ENCODE measurements around the gene LRRIQ4.

LRRIQ4 gene

DNA sequence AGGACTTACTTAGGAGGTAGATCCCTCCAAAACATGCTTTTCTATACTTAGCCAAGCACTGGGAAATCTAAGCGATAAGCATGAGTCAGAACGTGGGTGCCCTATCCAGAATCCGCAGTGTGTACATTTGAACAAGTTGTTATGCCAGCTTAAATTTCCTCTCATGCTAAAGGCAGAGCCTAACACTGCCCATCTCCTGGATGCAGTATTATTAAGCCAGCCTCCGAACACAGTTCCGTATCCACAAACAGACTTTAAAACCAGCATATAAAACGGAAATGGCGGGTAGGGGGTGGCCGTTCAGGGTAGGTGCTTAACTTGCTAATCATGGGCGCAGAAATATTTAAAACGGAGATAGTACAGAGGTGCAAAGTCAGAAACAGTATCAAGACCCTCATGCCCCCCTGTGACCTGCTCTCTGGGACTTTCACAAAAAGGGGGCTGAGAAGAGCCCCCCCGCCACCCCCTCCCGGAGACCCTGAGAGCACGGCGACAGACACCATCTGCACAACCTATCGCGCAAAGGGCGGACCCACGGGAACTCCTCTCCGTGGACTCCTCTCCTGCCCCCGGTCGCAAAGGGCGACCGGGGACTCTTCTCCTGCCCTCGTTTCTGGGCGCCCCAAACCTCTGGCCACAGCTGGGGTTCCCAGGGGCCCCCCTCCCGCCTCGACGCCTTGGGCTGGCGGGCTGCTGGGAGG is 889 bp upstream of the LRRIQ4 start:
- DNase-seq, result peak; percentile 34

DNA sequence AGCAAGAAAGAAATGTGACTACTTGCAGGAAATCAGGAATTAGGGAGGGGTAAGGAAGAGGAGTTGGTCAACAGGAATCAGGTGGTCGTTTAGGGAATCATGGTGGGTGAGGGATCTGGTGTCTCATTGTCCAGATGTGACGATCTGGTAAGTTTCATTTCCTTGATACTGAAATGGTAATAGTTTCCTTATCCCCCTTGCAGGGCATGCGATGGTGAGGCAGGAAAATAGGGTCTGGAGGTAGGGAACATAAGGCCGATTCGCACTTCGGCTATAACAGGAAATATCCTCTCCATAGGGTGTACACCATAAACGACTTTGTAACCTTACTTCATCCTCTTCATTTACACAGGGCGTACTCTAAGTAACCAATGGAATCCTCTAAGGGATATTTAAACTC is 608 bp downstream of the LRRIQ4 start:
- DNase-seq, result no peak

DNA sequence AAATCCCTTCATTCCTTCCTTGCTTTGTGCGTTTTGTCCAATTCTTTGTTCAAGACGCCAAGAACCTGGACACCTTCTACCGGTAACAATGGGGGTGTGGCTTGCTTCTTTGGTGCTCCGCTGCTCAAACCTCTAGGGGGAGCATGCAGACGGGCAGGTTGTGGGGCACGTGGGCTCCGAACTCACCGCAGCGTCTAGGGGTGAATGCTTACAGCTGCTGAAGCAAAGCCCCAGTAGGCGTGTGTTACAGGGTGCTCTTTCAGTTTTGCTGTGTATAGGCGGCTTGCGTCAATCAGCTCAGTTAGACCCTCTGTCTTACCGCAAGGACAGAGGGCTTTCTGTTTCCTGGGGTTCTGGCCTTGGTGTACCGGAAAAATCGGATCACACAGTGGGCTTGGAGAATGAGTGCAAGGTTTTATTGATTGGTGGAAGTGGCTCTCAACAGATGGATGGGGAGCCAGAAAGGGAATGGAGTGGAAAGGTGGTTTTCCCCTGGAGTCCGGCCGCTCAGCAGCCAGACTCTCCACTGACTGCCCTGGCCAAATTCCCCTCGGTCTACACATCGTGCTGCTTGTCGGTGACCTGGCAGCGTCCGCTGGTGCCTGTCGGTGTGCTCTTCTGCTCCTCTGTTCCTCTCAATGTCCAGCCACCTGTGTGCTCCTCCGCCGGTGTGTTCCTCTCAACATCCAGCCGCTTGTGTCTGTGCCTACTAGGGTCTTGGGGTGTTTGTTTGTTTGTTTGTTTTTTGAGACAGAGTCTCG is 1.3 kb downstream of the LRRIQ4 start:
- DNase-seq, result peak; percentile 87

DNA sequence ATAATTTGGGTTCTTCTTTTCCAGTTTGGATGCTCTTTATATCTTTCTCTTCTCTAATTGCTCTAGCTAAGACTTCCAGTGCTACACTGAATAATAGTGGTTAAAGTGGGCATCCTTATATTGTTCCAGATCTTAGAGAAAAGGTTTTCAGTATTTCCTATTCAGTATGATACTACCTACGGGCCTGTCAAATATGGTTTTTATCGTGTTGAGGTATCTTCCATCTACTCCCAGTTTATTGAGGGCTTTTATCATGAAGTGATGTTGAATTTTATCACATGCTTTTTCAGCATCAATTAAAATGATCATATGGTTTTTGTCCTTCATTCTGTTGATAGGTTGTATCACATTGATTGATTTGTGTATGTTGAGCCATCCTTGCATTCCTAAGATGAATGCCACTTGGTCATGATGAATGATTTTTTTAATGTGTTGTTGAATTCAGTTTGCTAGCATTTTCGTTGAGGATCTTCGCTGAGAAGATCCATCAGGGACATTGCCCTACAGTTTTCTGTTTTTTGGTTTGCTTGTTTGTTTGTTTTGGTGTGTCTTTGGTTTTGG is 3.0 kb downstream of the LRRIQ4 start:
- DNase-seq, result no peak

DNA sequence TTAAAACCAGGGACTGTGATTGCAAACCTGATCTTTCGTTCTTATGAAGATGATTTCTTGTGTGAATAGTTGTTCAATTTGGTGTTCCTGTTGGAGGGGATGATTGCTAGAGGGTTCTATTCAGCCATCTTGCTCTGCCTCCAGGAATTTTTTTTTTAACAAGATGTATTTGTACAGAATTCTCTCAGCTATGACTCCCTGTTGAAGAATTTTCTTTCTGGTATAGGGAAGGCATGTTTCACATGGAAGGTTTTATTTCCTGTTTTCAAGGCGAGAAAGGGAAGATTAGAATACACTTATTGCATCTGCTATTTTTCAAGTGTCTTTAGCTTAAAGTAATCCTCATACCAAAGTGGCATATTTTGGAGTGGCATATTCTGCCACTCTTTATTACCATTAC is 5.6 kb downstream of the LRRIQ4 start:
- DNase-seq, result no peak

DNA sequence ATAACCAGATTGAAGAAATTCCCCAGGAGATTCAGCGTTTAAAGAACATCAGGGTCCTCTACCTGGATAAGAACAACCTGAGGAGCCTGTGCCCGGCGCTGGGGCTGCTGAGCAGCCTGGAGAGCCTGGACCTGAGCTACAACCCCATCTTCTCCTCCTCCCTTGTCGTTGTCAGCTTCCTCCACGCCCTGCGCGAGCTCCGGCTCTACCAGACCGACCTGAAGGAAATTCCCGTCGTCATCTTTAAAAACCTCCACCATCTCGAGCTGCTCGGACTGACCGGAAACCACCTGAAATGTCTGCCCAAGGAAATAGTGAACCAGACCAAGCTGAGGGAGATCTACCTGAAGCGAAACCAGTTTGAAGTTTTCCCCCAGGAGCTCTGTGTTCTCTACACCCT is 9.4 kb downstream of the LRRIQ4 start:
- peak; percentile 58 for DNase-seq

DNA sequence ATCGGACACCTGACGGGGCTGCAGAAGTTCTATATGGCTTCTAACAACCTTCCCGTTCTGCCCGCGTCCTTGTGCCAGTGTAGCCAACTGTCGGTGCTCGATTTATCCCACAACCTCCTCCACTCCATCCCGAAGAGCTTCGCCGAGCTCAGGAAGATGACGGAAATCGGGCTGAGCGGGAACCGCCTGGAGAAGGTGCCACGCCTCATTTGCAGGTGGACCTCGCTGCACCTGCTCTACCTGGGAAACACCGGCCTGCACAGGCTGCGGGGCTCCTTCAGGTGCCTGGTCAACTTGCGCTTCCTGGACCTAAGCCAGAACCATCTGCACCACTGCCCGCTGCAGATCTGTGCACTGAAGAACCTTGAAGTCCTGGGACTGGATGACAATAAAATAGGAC is 9.9 kb downstream of the LRRIQ4 start:
- DNase-seq, result peak; percentile 91

DNA sequence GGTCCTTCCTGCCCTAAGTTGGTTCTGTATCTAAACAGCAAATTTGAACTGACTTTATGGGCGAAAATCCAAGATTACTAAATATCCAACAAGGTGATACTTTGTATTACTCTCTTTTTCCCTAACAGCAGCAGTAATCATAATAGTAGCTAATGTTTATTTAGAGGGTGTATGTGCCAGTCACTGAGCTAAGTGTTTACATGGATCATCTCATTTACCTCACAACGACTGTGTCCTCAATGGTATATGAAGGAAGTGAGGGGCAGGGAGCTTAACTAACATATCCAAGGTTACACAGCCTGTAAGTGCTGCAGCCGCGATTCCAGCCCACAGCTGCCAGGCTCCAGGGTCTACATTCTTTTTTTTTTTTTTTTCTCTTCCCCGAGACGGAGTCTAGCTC is 10.3 kb downstream of the LRRIQ4 start:
- peak; percentile 34 for DNase-seq

DNA sequence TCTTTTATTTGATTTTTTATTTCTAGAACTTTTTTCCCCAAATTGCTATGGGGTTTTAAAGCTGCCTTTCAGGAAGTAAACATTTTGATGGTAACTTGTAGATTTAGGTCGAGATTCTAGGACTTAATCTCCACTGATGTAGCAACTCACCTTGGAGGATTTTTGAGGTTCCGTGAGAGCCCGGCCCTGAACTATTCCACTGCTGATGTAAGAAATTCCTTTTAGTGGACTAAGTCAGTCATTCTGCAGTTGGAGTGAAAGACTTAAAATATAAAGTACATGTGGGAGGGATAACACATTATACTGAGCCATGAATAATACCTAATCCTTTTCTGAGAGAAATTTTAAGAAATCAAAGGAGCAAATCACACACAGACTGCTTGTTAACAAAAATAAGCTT is 12.6 kb downstream of the LRRIQ4 start:
- no peak for DNase-seq

DNA sequence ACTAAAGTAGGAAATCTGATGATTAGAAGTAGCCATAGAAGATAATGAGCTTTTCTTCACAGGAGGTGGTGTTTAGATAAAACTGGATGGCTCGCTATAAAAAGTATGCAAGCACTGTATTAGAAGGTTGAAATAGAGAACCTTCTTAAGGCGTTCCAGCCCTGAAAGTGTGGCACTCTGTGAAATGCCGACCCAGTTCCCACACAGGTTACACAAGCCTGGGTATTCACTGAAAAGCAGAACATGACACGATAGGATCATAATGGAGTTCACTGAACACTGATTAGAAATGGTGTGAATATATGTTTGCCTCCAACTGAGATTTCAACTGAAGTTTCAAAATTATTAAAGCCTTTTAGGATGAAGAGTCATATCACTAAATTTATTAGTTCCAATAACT is 15.0 kb downstream of the LRRIQ4 start:
- DNase-seq, result no peak

DNA sequence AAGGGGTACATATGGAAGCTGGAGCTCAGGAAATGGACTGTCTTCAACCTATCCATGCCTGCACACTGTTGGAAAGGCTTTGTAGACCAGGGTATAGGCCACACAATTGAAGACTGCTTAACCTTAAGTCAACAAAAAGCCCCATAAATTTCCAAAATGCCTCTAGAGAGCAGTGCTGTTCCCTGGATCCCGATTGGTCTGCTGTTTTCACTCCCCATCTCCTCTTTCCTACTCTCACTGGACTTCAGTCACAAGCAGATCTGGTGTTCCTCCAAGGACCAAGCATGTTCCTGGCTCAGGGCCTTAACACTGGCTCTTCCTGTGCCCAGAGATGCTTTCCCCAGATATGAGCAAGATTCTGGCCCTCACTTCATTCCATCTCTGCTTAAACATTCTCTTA is 22.9 kb downstream of the LRRIQ4 start:
- no peak for DNase-seq

DNA sequence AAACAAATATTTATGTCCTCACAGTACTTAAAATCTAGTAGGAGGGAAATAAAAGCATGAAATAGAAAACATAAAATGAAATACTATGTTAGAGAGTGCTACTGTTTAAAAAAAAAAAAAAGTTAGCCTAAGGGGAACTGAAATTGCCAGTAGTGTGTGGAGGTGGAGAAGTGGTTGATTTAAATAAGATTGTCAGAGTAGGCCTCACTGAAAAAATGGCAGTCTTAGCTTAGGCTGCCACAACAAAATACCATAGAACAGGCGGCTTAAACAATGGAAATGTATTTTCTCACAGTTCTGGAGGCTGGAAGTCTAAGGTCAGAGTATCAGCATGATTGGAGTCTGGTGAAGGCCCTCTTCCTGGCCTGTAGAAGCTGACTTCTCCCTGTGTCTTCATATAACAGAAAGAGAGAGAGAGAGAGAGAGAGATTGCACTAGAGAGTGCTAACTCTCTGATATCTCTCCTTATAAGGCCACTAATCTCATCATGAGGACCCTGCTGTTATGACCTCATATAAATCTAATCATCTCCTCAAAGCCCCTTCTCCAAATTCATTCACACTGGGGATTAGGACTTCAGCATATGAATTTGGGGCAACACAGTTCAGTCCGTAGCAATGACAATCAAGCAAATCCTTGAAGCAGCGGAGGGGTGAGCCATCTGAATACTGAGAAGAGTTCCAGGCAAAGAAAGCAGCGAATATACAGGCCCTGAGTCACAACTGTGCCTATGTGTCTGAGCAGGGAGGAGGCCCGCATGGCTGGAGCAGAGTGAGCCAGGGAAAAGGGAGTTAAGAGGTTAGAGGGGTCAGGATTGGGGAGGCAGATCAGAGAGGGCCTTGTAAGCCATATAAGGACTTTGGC is 23.6 kb downstream of the LRRIQ4 start:
- DNase-seq, result no peak

DNA sequence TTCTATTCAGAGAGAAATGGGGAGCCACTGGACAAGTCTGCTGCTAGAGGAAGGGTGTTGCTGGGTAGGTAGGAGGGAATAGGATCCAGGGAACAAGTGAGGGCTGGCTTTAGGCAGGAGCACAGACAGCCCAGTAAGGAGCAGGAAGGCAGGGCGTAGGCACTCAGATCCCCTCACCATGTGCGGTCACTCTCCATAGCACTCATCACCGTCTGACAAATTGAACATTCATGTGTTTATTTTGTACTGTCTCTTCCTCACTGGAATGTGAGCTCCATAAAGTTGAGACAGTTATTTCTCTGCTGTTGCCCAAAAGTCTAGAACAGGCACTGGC is 24.2 kb downstream of the LRRIQ4 start:
- no peak for DNase-seq

DNA sequence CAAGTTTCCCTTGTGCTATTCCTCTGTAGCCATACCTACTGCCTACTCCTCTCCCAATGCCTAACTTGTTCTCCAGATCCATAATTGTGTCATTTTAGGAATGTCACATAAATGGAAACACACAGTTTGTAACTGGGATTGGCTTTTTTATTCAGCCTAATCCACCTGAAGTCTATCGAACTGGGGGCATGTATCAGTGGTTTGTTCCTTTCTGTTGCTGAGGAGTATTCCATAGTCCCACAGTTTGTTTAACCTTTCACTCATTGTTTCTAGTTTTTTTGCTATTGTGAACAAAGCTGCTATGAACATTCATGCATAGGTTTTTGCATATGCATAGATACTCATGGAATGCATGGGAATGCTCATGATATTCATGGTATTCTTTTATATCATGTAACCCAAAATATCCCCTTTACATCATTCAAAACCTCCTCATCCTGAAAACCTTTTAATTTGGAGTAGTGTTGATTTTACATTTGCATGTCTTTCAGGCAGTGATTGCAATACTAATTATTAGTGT is 25.9 kb downstream of the LRRIQ4 start:
- no peak for DNase-seq

DNA sequence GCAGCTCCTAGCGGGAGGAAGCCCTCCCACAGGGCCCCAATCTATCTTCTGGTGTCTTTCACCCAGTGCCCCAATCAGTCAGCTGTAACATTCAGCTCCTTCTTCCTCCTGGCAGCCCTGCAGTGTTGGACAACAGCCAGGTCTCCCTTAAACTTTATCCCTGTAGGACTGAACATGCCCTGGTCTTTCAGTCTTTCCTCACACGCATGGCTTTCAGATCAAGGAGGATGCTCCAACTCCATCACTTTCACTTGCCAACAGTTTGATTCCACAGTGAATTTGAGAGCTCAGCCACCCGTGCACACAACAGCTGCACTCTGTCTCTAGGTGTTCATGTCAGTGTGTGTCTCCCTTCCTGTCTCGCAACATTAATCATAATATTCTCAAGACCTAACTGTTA is 28.5 kb downstream of the LRRIQ4 start:
- DNase-seq, result no peak

DNA sequence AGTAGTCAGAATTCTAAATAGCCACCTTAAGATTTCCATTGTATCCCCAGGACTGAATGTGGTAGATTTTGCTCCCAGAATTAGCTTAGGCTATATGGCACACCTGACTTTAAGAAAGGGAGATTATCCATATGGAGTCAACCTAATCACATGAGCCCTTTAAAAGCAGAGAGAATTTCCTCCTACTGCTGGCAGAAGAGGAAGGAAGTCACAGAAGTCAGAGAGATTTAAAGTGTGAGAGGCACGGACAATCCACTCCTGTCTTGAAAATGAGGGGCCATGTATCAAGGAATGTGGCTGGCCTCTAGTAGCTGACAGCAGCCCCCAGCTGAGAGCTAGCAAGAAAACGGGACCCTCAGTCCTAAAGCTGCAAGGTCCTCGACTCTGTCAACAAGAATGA is 30.3 kb downstream of the LRRIQ4 start:
- DNase-seq, result no peak

DNA sequence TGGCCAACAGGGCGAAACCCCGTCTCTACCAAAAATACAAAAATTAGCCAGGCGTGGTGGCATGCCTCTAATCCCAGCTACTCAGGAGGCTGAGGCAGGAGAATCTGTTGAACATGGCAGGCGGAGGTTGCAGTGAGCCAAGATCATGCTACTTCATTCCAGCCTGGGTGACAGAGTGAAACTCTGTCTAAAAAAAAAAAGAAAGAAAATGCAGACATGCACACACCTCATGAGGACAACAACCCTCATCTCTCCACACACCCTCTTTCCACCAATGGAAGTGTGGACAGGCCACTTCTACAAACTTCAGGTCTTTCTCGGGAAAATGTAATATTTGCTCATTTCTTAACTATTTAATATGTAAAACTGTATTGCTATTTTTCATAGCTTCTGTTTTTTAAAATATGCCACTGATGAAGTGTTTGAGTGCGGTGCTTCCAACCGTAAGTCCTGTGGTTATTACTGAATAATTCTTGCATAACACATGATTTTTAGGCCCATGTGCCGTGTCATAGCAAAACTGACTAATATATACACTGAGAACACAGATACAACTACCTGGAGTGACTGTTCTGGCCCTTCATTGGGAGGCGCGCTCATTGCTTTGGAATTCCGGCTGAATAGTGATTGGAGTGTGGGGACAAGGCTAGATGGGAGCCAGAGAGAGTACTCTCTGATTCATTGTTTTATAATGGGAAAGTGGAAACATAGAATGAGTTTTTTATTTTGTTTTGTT is 34.0 kb downstream of the LRRIQ4 start:
- DNase-seq, result no peak

DNA sequence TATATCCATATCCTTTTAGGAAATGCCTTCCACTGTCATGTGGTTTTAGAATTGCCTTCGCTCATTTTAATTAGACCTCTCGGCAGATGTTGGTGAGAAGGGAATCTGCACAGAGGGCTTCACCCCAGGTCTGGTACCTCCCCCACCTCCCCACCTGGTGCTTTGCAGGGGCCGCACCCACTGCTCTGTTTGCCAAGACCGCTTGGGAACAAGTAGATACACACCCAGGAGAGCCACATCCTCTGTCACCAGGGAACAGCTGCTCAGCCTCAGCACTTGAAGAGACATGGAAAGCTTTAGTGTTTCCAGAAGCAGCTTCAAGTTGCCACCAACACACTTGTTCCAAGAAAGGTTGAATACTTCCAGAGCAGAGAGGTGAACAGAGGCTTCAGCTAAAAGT is 35.2 kb downstream of the LRRIQ4 start:
- DNase-seq, result peak; percentile 16

DNA sequence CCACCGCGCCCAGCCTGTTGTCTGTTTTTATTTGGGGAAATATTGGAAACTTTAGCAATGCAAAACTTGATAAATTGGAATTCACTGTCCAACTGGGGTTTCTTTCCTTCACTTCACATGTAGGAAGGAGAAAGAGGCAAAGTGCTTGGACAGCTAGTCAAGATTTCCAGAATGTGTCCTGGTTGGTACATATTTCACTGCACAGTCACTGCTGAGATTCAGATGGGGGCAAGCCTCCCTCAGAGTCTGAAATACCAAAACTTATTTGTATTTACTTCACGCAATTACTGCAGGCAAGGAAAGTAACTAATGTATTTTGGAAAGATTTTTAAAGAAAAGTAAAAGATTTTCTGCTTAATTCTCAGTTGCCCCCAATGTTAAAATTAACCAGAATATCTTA is 36.1 kb downstream of the LRRIQ4 start:
- no peak for DNase-seq

DNA sequence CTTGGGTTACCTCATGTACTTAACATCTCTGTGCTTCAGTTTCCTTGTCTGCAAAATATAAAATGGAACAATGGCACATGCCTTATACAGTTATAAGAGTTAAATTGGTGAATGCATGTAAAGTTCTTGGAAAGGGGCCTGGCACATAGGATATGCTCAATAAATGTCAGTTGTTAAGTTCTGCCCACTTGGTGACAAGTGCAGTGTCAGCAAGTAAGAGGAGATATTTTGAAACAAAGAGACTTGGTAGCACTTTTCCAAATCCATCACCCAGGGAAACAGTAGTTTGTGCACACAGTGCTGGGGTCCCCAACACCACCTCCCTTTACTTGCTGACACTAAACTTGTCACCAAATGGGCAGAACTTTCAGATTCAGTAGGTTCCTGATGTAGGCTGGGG is 37.9 kb downstream of the LRRIQ4 start:
- no peak for DNase-seq

DNA sequence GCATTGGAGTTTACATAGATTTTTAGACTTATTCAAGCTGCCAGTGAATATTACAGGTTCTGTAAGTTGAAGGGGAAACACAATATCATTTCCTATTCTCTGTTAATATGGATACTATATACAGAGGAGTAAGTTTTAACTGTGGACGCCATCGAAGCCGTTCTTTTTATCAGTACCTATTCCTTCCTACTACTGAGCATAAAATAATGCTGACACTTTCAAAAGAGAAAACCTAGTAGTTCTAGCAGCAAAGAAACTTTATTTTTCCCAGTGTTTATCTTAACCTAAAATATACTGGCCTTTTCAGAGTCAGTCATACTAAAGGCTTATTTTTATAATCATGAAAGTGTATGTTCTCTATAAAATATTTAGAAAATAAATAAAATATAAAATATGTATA is 42.8 kb downstream of the LRRIQ4 start:
- DNase-seq, result no peak

DNA sequence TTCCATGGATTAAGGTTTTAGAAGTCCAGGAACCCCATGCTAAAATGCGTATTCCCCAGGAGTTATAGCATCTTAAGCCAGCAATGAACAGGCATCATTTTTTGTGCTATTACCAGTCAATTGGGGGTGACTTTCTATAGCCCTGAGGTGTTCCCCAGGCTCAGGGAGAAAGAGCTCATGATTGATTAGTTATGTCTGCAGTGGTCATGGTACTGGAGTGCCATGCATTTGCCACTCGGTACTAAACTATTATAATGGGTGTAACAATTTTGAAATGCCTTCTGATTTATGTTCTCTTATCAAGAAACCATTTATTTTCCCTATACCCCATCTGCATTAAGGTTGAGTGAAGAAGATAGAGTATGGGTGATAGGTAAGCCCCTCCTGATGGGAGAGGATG is 45.1 kb downstream of the LRRIQ4 start:
- no peak for DNase-seq

DNA sequence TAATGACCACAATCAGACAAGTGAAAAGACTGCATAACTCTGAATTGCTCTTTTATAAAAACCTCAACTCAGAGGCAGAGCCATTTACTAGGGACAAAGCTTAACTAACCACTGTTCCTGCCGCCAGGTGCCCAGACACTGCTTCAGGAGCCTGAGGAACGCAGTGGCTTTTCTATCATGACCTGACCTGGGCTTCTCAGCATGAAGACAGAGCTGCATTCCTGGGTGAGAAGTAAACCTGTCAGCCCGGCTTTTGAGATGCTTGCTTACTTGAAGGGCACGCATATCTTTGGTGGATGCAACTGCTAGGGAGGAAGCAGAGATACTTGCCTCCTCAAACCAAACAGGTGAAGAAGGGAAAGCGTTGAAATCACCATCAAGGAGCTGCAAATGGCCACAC is 49.2 kb downstream of the LRRIQ4 start:
- no peak for DNase-seq
